OCI-LY3 (cell line): ENCODE measurements around the gene SARS2.
"Not testable (repeated sequence)": the region's sequence is repeated elsewhere in the genome, so short reads cannot be mapped to it uniquely, and the experiment has no call there.

Source experiments
- H2AFZ ChIP-seq: fragments of 200-600, 300-600 bp; shearing (Covaris generic); 2 replicates; pipeline ENCODE4 v1.6.0; 2014; ENCODE audit warnings: antibody characterized with exemption, low read depth, low read length
- H3K27ac ChIP-seq: fragments of 200-600, 300-600 bp; sonication (generic); 2 replicates; pipeline ENCODE4 v1.5.1; 2014; ENCODE audit warnings: mild to moderate bottlenecking, low read length, moderate library complexity, mixed read lengths
- H3K27me3 ChIP-seq: fragments of 200-600, 300-600 bp; sonication (generic); 2 replicates; pipeline ENCODE4 v1.6.1; 2014; ENCODE audit warnings: low read depth, low read length, mixed read lengths
- H3K36me3 ChIP-seq: fragments of 200-600, 300-600 bp; sonication (generic); replicated peaks from 2 replicates; pipeline ENCODE3; 2014; ENCODE audit warnings: low read depth, low read length, mixed read lengths
- H3K4me1 ChIP-seq: fragments of 300-600, 200-600 bp; sonication (generic); 2 replicates; pipeline ENCODE4 v1.6.1; 2014; ENCODE audit warnings: low read length, mixed read lengths
- H3K4me2 ChIP-seq: fragments of 200-600, 300-600 bp; sonication (generic); 2 replicates; pipeline ENCODE4 v1.6.1; 2014; ENCODE audit warnings: low read length, mixed read lengths
- H3K4me3 ChIP-seq: fragments of 300-600, 200-600 bp; sonication (generic); 2 replicates; pipeline ENCODE4 v1.5.1; 2014; ENCODE audit warnings: antibody characterized with exemption, mild to moderate bottlenecking, low read length, moderate library complexity
- H3K79me2 ChIP-seq: fragments of 300-600, 200-600 bp; shearing (Covaris generic); 2 replicates; pipeline ENCODE4 v1.6.1; 2014; ENCODE audit warnings: mild to moderate bottlenecking, low read length, mixed read lengths
- H3K9ac ChIP-seq: fragments of 300-600, 200-600 bp; shearing (Covaris generic); 2 replicates; pipeline ENCODE4 v1.6.0; 2014; ENCODE audit warnings: mild to moderate bottlenecking, low read length, moderate library complexity
- H3K9me3 ChIP-seq: fragments of 200-600, 300-600 bp; shearing (Covaris generic); 2 replicates; pipeline ENCODE4 v1.6.1; 2014; ENCODE audit warnings: low read length, mixed read lengths; ENCODE audit not compliant: insufficient read depth
- H4K20me1 ChIP-seq: fragments of 200-600, 300-600 bp; sonication (generic); 2 replicates; pipeline ENCODE4 v1.6.1; 2016; ENCODE audit warnings: low read length, mixed read lengths; ENCODE audit not compliant: insufficient read depth
- CTCF ChIP-seq: fragments of 200-600, 300-600 bp; sonication (generic); IDR thresholded peaks from 2 replicates; pipeline ENCODE4 v1.5.1; 2014; ENCODE audit warnings: antibody characterized with exemption, low read length, low read depth
- EZH2phosphoT487 ChIP-seq: fragments of 200-600 bp; shearing (Covaris generic); IDR thresholded peaks from 2 replicates; pipeline ENCODE4 v1.6.1; 2018; ENCODE audit warnings: antibody characterized with exemption, mixed run types, low read depth

SARS2 gene

GRCh38 chr19:38890686-38891085 is 39.9 kb downstream of the SARS2 start:
- no peaks in the 10 kb centered on the region for H3K79me2 ChIP-seq
- no peak for TF ChIP-seq EZH2phosphoT487
- TF ChIP-seq CTCF, result no peak
- no peaks in the 10 kb centered on the region for H3K27me3 ChIP-seq
- no peak overlapping the region for H3K27ac ChIP-seq
- H2AFZ ChIP-seq, result no peak overlapping the region
- no peak overlapping the region for H3K4me2 ChIP-seq
- H3K9me3 ChIP-seq, result no peaks in the 10 kb centered on the region
- H3K4me3 ChIP-seq, result no peak overlapping the region
- H3K36me3 ChIP-seq, result no peaks in the 10 kb centered on the region
- H3K9ac ChIP-seq, result no peak overlapping the region
- no peaks in the 10 kb centered on the region for H4K20me1 ChIP-seq
- no peaks in the 10 kb centered on the region for H3K4me1 ChIP-seq

- Histone ChIP-seq H3K79me2 (no peaks in the 10 kb centered on the region), H3K9me3 (no peaks in the 10 kb centered on the region), H3K27me3 (no peaks in the 10 kb centered on the region), H4K20me1 (no peaks in the 10 kb centered on the region), H3K27ac (no peak overlapping the region), H3K36me3 (no peaks in the 10 kb centered on the region), H3K4me1 (no peaks in the 10 kb centered on the region), H3K4me2 (no peak overlapping the region), H3K4me3 (no peak overlapping the region), H2AFZ (no peak overlapping the region), H3K9ac (no peak overlapping the region)
- TF ChIP-seq EZH2phosphoT487, result no peak
- TF ChIP-seq CTCF, result no peak
Measured at GRCh38 chr19:38889803-38890202, 40.8 kb downstream of the SARS2 start.

- H3K36me3 ChIP-seq, result no peaks in the 10 kb centered on the region
- no peaks in the 10 kb centered on the region for H3K79me2 ChIP-seq
- H2AFZ ChIP-seq, result no peak overlapping the region
- no peak overlapping the region for H3K9ac ChIP-seq
- H3K4me2 ChIP-seq, result no peak overlapping the region
- no peaks in the 10 kb centered on the region for H3K9me3 ChIP-seq
- no peaks in the 10 kb centered on the region for H3K4me1 ChIP-seq
- no peaks in the 10 kb centered on the region for H4K20me1 ChIP-seq
- H3K27ac ChIP-seq, result no peak overlapping the region
- H3K4me3 ChIP-seq, result no peak overlapping the region
- H3K27me3 ChIP-seq, result no peaks in the 10 kb centered on the region
- no peak for TF ChIP-seq CTCF
- TF ChIP-seq EZH2phosphoT487, result no peak
Measured at GRCh38 chr19:38888876-38889275, 41.7 kb downstream of the SARS2 start.

- H3K9ac ChIP-seq, H3K27ac ChIP-seq: not testable (repeated sequence)
Measured at GRCh38 chr19:38884691-38885090, 45.9 kb downstream of the SARS2 start.

GRCh38 chr19:38883286-38883685 is 47.3 kb downstream of the SARS2 start:
- H3K4me3 ChIP-seq, result no peak overlapping the region
- no peaks in the 10 kb centered on the region for H3K79me2 ChIP-seq
- no peaks in the 10 kb centered on the region for H4K20me1 ChIP-seq
- H2AFZ ChIP-seq, result no peak overlapping the region
- no peak overlapping the region for H3K4me2 ChIP-seq
- no peaks in the 10 kb centered on the region for H3K27me3 ChIP-seq
- no peak for TF ChIP-seq EZH2phosphoT487
- TF ChIP-seq CTCF, result no peak
- H3K27ac ChIP-seq, result no peak overlapping the region
- H3K9ac ChIP-seq, result no peak overlapping the region
- H3K4me1 ChIP-seq, result peaks cover 12% of the 10 kb centered on the region
- H3K9me3 ChIP-seq, result no peaks in the 10 kb centered on the region
- H3K36me3 ChIP-seq, result no peaks in the 10 kb centered on the region

More at GRCh38 chr19:38884691-38885090, 45.9 kb downstream of the SARS2 start:
- H3K4me3 ChIP-seq, H3K79me2 ChIP-seq, H4K20me1 ChIP-seq, H3K4me1 ChIP-seq, H3K4me2 ChIP-seq, H3K27me3 ChIP-seq, H2AFZ ChIP-seq, H3K9me3 ChIP-seq, H3K36me3 ChIP-seq: not testable (repeated sequence)
